ENCODE measurements around the gene LEPROT.
"Not testable (repeated sequence)": the region's sequence is repeated elsewhere in the genome, so short reads cannot be mapped to it uniquely, and the experiment has no call there.

The LEPROT gene

DNA sequence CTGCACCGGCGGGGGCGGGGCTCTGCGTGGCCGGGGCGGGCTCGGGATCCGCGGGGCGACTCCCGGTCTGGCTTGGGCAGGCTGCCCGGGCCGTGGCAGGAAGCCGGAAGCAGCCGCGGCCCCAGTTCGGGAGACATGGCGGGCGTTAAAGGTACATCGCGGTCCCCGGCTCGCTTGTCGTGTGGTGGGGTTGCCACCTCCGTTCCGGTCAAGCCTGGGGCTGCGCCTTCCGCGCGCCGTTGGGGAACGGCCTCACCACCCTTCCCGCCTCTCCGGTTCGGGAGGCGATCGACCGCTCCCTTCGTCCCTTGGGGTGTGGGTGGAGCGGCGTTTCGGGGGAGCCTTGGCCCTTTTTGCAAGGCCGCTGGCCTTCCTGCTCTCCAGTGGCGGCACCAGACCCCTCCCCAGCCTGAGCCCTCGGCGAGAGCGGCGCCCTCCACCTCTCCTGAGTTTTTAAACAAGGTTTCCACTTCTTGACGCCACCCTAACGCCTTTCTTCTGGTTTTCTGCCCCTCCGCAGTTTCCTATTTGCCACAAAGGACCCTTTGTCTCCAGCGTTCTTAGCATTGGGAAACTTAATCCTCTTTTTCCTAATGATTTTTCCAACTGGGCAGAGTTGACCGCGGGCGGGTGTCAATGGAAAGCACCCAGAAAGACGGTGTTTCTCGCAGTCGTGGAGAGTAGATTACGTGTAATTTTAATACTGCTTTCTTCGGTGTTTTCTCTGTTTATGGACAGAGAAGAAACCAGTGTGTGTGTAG, at the start of gene LEPROT, which contains the start of gene LEPR:
Gene LEPROT, plus strand, starts transcription at position 79 of the 761 bp plus-strand sequence. Its CDS starts 57 bp downstream, at position 136.
Gene LEPR, plus strand, starts transcription at position 79 of the 761 bp plus-strand sequence. CDS start 144,898 bp downstream, outside the sequence.
- peak; percentile 60 for DNase-seq

DNA sequence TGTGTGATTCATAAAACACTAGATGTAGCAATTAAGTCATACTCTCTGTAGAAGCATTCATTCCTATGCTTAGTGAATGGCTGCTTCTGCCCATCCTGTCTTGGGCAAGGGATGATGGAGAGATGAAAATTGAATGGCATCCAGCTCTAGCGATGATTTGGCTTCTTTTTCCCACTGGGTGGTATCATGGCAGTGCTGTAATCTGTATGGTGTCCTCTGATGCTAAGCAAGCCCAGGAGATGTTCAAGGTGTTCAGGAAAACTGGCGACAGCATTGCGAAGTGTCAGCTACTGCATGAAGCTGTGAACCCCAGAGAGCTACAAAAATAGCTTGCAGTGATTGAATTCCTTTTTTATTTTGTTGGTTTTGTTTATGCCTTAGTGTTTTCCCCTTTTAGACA, 48.9 kb upstream of the LEPROT start:
- no peak for DNase-seq

DNA sequence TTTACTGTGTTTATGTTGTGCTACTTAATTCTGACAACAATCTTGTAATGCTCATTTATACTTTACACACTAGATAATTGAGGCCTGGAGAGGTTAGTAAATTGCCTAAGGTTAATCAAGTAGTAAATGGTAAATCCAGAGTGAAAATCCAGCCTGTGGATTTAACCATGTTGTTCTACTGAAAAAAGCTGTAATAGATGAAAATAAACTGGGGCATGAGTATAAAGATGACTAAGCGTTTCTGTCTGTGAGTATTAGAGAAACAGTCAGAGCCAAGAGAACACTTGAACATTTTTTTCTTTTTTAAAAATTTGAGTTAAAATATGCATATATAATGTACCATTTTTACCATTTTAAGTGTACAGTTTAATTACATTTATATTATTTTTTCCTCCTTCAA, 47.9 kb upstream of the LEPROT start:
- DNase-seq: no peak

DNA sequence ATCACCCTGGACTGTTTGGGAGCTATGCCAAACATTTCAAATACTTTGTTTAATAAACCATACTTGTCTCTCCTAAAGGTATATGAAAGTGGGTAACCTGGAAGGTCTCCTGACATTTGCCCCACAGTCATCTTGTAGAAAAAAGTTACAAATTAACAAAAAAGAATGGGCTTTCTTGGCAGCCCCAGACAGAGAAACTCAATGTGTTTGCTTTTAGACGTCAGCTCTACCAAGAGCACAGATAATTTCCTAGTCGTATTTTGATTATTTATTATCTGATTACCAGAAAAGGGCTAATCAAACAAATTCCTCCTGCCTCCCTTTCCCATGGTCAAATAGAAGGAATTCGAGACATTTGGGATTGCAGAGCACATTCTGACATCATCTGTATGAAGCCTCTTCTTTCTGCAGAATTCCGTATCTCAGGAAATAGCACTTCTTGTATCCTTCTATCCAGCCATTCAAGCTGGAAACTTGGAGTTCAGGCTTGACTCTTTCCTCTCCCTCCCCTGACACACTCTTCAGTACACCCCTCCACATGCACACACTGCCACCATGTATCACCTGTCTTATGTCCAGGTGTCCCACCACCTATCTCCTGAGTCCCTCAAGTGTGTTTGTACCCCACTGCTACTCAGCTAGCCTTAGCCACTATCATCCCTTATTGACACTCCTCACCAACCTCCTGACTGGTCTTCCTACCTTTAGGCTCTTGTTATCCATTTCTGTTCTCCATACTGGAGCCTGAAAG, 42.8 kb upstream of the LEPROT start:
- DNase-seq: no peak

- no peak for DNase-seq
These were observed 42.1 kb upstream of the LEPROT start for GRCh38 chr1:65378247-65378946.

DNA sequence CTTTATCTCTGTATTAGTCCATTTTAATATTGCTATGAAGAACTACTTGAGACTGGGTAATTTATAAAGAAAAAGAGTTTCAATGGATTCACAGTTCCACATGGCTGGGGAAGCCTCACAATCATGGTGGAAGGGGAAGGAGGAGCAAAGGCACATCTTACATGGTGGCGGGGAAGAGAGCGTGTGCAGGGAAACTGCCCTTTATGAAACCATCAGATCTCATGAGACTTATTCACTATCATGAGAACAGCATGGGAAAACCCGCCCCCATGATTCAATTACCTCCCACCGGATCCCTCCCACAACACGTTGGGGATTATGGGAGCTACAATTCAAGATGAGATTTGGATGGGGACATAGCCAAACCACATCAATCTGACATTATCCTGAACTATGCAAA, 36.0 kb upstream of the LEPROT start:
- DNase-seq: not testable (repeated sequence)

- peak; percentile 66 for DNase-seq
These were observed 34.0 kb upstream of the LEPROT start for GRCh38 chr1:65386439-65386838.

DNA sequence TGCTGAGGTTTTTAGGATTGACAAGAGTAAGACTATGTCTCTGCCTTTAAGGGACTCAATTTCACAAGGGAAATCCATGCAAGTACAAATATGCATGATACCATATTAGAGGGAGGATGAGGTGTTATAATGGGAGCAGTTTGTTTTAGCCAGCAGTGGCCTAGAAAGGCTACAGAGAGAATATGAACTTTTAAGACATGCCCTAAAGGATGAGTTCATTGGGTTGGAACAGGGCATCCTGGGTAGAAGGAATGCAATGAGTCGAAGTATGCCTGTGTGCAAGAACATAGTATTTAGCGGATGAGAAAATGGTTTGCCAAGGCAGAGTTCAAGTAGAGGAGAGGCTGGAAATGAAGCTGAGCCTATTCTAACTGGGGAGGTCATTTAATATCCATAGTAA, 32.6 kb upstream of the LEPROT start:
- no peak for DNase-seq

DNA sequence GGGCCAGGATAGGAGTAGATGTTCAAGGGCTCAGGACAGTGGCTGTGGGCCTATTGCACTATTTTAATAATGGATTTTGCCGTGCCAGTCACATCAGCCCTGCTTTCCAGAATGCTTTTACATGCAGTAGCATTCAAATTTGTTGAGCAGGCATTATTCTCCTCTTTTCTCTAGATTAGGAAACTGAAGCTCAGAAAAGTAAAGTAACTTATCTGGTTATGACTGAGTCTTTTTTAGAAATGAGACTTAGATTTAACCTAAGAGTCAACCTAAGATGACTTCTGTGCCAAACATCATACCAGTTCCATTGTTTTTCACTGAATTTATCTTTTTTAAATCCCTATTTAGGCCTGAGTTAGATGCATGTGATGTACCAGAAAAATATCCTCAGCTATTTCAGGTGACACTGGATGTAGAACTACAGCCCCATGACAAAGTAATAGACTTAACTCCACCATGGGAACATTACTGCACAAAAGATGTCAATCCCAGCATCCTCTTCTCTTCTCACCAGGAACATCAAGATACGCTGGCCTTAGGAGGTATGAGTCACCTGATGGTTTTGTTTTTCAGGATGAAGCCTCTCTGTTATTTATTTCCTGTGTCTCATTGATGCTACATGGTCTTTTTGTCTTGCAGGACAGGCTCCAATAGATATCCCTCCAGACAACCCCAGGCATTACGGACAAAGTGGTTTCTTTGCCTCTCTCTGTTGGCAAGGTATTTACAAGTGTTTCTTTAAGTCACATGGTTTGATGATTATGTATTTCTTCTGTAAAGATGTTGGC, 31.4 kb upstream of the LEPROT start:
- no peak for DNase-seq

- no peak for DNase-seq
These were observed 28.0 kb upstream of the LEPROT start for GRCh38 chr1:65392497-65392896.

- no peak for DNase-seq
These were observed 27.1 kb upstream of the LEPROT start for GRCh38 chr1:65393347-65393746.

GRCh38 chr1:65393928-65394327, 26.5 kb upstream of the LEPROT start:
- DNase-seq: no peak

- DNase-seq: no peak
These were observed 24.4 kb upstream of the LEPROT start for GRCh38 chr1:65395887-65396612.

DNA sequence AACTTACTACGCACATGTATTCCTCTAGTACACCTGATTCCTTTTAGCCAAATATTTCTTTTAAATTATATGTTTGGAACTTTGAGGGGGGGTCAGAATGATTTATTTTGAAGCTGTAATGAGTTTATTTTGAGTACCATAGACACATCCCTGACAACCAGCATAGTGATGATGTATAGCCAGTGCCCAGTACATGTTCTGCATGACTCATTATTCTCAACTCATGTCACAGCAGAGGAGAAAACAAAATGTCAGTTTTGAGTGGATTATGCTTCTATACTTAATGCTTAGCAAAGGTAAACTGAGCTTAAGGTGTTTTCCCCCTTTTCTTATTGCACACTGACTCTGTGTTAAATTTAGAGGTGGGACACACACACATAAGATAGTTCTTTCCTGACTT, 22.4 kb upstream of the LEPROT start:
- DNase-seq: no peak

GRCh38 chr1:65399003-65399402, 21.5 kb upstream of the LEPROT start:
- no peak for DNase-seq

GRCh38 chr1:65401612-65402011, 18.9 kb upstream of the LEPROT start:
- no peak for DNase-seq

DNA sequence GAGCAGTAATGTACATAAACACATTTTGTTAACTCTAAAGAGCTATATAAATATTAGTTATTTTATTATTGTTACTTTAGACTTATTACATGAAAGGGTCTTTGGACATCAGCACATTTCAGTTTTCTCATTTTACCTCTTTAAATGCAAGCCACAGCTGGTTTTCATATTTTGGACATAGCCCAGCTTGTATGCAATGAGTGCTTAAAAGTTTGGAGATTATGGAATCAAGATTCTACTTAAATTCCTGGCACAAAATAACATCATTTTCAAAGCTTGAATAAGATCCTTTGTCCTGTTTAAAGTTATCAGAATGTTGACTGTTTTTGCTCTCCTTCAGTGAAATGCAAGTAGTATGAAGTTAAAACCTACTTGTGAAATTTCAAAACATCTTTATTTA, 15.5 kb upstream of the LEPROT start:
- DNase-seq: no peak

DNA sequence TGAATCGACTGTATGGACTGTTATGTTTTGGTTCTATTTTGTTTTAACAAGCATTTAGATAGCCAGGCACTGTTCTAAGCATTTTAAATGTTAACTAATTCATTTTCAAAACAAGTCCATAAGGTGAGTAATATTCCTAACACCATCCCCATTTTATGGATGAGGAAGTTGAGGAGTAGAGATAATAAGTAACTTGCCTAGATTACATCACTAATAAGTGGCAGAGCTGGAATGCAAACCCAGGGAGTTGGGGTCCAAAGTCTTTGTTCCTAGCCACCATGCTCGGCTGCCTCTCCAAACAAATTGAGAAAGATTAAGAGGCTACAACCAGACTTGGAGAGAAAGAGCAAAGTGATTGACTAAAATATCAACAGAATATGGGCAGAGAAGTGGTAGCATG, 12.6 kb upstream of the LEPROT start:
- DNase-seq: no peak

- DNase-seq: no peak
These were observed 11.2 kb upstream of the LEPROT start for GRCh38 chr1:65409314-65409713.

DNA sequence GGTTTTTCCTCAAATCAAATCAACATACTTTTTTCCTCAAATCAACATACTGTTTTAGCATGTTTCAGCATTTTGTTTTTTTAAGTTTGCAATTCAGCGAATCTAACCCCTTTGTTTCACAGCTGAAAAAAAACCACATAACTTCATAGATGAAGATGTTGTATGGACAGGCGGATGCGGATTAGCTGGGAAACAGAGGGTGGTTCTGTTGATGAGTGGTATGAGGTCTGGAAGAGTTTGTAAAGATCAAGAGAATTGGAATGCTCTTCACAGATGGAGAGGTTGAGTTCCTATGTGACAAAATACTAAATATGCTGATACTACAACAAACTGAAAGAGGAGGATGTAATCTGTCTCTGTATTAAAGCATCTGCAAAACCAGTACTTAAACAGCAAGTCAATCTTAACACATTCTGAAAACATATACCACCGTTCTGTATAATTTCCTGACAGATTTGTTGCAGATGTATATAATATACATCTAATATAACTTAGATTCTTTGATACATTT, 10.6 kb upstream of the LEPROT start:
- no peak for DNase-seq

DNA sequence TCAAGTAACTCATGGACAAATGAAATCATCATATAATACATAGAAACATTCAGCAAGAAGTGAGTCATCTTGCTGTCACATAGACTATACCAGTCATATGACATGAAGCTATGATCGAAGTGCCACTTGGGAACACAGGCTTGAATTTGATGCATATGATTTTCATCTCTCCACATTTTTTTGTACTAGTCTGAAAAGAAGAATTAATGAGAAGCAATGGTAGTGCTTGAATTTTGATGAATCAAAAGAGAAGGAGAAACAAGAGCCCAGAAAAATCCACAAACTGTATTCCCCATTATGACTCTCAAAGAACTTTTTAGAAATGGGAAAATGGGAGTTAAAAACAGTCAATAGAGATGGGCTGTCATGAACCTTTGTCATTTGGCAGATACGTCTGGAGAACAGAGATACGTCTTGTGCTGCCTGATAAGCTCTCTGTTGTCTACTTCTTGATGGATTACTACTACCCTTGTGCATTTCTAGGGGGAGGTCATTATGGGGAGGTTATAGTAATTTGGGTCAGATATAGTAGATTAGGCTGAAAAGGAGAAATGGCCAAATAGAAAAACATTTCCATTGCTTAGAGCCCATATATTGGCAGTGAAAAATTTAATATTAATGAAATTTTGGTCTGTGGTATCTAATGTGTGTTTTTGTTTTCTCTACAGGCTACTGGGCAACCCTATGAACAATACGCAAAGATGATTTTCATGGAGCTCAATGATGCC, 8.0 kb upstream of the LEPROT start:
- DNase-seq: no peak

All from NCI-H446 treated with DMSO at 0.1 percent for 48 hours (cell line).